ENCODE results near the gene RNF138.
"Not testable (repeated sequence)": the region's sequence is repeated elsewhere in the genome, so short reads cannot be mapped to it uniquely, and the experiment has no call there.

Gene RNF138

GRCh38 chr18:32096946-32097345 is 5.3 kb downstream of the RNF138 start:
- DNase-seq, result no peak

- no peak for DNase-seq
Observed at GRCh38 chr18:32104516-32104915, 12.8 kb downstream of the RNF138 start.

GRCh38 chr18:32110005-32110404 is 18.3 kb downstream of the RNF138 start:
- DNase-seq, result no peak

GRCh38 chr18:32111706-32112105 is 20.0 kb downstream of the RNF138 start:
- no peak for DNase-seq

GRCh38 chr18:32112826-32113225 is 21.2 kb downstream of the RNF138 start:
- no peak for DNase-seq

- no peak for DNase-seq
Observed at GRCh38 chr18:32114293-32114942, 22.7 kb downstream of the RNF138 start.

- DNase-seq, result no peak
Observed at GRCh38 chr18:32122039-32122438, 30.4 kb downstream of the RNF138 start.

- no peak for DNase-seq
Observed at GRCh38 chr18:32126538-32126937, 34.9 kb downstream of the RNF138 start.

GRCh38 chr18:32135625-32136024 is 44.0 kb downstream of the RNF138 start:
- no peak for DNase-seq

GRCh38 chr18:32138332-32138982 is 46.8 kb downstream of the RNF138 start:
- no peak for DNase-seq

GRCh38 chr18:32139835-32140283 is 48.2 kb downstream of the RNF138 start:
- DNase-seq, result no peak

GRCh38 chr18:32148185-32148870 is 56.7 kb downstream of the RNF138 start:
- DNase-seq, result no peak

GRCh38 chr18:32152705-32153448 is 61.2 kb downstream of the RNF138 start:
- no peak for DNase-seq

- no peak for DNase-seq
Observed at GRCh38 chr18:32156855-32157254, 65.2 kb downstream of the RNF138 start.

GRCh38 chr18:32157580-32157979 is 65.9 kb downstream of the RNF138 start:
- DNase-seq, result no peak

- DNase-seq, result peak; percentile 94
Observed at GRCh38 chr18:32158108-32158624, 66.5 kb downstream of the RNF138 start.

GRCh38 chr18:32158631-32159030 is 67.0 kb downstream of the RNF138 start:
- DNase-seq, result not testable (repeated sequence)

- no peak for DNase-seq
Observed at GRCh38 chr18:32160547-32160946, 68.9 kb downstream of the RNF138 start.

GRCh38 chr18:32167980-32168730 is 76.5 kb downstream of the RNF138 start:
- DNase-seq, result no peak

GRCh38 chr18:32173654-32174053 is 82.0 kb downstream of the RNF138 start:
- no peak for DNase-seq

GRCh38 chr18:32174719-32175118 is 83.0 kb downstream of the RNF138 start:
- DNase-seq, result no peak

GRCh38 chr18:32175265-32175664 is 83.6 kb downstream of the RNF138 start:
- DNase-seq, result no peak

Data from NCI-H1105 treated with DMSO at 0.1 percent for 48 hours (cell line).